Mesenteric fat pad (tissue), 1 donor: Measurements from ENCODE around the gene UPP1. TPM values are rescaled to one million over a fixed set of nuclear protein-coding genes. Genes with fewer than 3 reads are reported as not detected.
"Not testable (repeated sequence)": the region's sequence is repeated elsewhere in the genome, so short reads cannot be mapped to it uniquely, and the experiment has no call there.

Source experiments
- DNase-seq: peaks from one replicate; pipeline ENCODE4 v3.0.0-alpha.2; 2020; ENCODE audit warnings: low spot score
- long read RNA-seq: library from polyadenylated mRNA; unstranded; transcript quantifications from one replicate; pipeline ENCODE4 v2.0.0, GENCODE V29; 2020
- total RNA-seq: library from RNA; stranded (reverse); fragmentation: NEBNext Ultra II Directional; extraction: Animal tissue kit (Norgen Biotek cat#: 25700); gene quantifications from one replicate; pipeline ENCODE4 v1.2.1, GENCODE V29; 2021
- donor health status: DM: yes; HTN: yes; CAD: no.

The UPP1 gene
- 68.9 TPM for total RNA-seq
- long read RNA-seq, transcript UPP1-203 (9 exons, 1,375 nt): major isoform, 22 of 72 reads
- long read RNA-seq, transcript UPP1-202 (6 exons, 955 nt): minor isoform, 10 of 72 reads
- long read RNA-seq, transcript UPP1-212 (3 exons, 2,782 nt): minor isoform, 6 of 72 reads
- long read RNA-seq, partial matches to known transcripts: 10 of 72 reads
- long read RNA-seq, other reads (novel, unspliced or antisense): 21 of 72 reads

DNA sequence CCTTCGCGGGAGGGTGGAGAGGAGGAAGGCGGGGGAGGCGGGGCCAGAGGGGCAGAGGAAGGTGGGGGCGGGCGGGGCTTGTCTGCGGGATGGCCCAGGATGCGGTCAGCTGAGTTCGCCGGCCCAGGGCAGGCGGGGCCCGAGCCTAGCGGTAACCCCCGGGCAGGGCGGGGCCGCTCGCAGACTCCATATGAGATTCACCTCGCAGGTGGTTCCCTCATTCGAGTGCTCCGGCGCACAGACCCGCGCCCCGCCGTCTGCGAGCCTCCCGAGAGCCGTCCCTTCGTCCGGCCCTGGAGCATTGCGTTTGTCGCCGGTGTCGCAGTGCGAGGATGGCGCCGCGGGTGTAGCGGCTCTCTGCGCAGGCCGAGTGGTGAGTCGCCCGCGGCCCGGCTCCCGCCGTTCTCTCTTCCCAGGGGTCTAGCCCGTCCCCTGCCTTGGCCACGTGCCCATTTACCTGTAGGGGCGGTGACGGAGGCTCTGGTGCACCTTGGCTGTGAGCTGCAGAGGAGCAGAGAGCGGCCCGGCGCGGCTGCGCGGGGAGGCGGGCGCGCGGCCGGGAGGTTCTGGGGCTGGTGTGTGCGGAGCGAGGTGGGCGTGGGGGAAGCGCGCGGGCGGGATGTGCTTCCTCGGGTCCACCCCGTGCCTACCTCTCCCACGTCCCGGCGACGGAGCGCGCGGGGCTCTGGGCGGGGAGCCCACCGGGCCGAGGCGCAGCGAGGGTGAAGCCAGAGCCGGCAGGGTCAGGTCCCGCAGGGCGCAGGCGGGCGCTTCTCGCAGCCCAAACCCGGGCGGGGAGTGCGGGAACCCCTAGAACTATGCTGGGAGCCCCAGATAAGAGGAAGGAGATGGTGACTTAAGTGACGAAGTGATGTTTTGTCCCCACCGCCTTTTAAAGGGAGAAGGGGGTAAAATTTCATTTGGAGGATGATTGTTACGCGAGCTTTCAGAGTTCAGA lies at the start of gene UPP1:
Gene UPP1 (plus strand): TSS at position 220 of the 958 bp plus-strand sequence. CDS start 5,519 bp downstream, outside the sequence.
- no peak for DNase-seq

GRCh38 chr7:48040944-48041652 lies 48.0 kb upstream of the UPP1 start:
- no peak for DNase-seq

DNA sequence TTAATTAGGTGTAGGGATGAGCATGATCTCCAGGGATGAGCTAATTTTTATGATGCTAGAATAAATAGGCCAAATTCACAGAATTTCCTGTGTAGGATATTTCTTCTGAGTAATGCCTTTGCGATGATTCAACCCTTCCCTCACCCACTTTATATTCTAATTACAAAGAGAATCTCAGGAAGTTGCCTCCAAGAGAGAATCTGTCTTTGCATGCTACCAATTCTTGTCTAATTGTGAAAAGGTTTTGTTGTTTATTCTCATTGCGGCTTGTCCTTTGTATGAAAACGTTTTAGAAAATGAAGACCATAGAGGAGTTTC lies 47.5 kb upstream of the UPP1 start:
- no peak for DNase-seq

DNA sequence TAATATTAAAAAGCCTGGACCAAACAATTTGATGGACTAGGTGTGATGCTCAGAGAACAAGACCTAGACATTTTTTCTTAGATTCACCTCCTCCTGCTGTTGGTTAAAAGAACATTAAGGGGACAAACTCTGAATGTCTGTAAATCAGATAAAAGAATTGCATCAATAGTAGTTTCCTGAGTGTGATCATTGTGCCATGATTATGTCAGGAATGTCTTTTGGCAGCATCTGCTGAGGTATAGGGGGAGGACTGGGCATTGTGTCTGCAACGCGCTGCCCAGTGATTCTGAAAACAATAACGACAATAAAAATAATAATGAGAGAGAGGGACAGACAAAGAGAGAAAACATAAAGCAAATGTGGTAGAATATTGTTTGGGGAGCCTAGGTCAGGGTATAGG lies 46.8 kb upstream of the UPP1 start:
- no peak for DNase-seq

DNA sequence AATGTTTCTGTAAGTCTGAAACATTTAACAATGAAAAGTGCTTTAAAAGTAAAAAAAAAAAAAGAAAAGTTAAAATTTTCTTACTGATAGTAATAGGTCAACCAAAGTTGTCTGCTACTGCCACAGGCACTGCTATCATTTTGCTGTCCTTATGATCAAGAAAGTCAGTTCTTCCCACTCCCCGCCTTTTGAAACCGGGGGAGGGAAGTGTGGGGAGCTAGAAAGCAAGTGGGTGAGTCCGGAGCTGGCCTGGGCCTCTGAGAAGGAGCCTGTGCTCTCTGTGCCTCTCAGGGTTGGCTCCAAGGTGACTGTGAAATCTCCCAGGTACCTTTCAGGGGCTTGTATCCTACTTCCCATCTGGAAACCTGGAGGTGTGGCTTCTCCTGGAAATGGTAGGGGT lies 46.4 kb upstream of the UPP1 start:
- DNase-seq: no peak

- no peak for DNase-seq
Measured at GRCh38 chr7:48045195-48045765, 43.8 kb upstream of the UPP1 start.

- no peak for DNase-seq
Measured at GRCh38 chr7:48046458-48046857, 42.6 kb upstream of the UPP1 start.

DNA sequence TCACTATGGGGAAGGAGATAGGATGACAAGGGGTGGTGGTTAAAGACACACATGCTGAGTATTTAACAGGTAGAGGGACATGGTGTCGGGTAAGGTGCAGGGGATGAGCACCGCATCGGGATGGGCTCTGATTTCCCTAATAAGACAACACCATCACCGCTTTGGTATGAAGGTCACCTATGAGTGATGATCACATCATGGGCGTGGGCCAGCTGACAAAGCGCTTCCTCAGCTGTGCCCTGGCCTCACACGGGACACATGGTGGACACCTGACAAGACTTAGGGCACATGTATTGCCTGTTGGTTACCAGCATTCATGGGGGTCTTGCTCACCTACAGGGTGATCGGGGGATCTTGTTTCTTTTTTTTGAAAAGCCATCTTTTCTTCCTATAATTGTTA lies 41.0 kb upstream of the UPP1 start:
- DNase-seq: no peak

GRCh38 chr7:48049850-48050249 lies 39.2 kb upstream of the UPP1 start:
- no peak for DNase-seq

DNA sequence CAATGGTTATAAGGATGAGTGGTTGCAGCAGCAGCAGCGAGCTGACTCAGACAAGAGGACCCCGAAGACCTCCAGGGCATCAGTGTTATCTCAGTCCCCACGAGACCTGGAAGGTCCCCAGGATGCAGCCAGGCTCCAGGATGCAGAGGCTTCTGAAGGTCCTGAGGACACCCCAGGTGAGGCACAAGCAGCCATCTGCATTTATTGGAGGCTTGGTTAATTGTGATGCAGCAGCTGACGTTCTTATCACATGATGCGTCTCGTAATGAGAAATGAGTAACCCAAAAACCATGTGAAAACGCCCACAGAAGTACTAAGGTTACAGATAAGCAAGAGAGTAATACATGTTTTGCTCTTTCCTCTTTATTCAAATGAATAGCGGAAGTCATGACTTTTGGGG lies 36.3 kb upstream of the UPP1 start:
- DNase-seq: no peak

DNA sequence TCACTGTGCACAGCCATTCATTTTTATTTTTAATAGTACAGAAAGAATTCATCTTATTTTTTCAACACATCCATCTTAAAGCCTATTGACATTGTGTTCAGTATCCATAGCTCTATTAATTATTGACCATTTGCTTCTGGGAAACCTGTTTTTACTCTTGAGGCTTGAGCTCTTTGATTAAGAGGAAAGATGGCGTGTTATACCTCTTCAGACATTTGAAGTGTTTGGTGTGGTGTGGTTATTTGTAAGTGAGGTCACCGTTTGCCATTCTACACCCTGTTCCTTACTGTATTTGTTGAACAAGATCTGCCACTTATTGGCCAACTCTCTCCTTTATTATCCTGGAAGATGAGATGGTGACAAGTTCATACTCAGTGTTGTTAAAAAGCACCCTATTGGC lies 35.3 kb upstream of the UPP1 start:
- no peak for DNase-seq

DNA sequence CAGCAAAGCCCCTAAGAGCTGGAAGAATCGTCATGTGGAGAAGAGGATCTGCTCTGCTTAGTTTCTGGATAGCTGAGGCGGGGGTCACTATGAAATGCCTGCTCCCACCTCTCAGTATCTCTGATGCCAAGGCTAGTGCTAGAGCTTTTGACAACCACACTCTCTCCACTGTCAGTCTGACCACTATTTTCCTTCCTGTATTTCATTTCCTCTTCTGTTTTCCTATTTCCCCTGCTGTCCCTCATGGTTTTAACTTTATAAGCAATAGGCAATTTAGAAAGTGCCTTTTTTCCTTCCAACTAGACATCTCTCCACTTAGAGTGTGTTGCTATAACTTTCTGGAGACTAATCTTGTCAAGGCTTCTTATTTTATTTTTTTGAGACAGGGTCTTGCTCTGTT lies 30.1 kb upstream of the UPP1 start:
- DNase-seq: no peak

GRCh38 chr7:48059706-48060105 lies 29.4 kb upstream of the UPP1 start:
- DNase-seq: no peak

DNA sequence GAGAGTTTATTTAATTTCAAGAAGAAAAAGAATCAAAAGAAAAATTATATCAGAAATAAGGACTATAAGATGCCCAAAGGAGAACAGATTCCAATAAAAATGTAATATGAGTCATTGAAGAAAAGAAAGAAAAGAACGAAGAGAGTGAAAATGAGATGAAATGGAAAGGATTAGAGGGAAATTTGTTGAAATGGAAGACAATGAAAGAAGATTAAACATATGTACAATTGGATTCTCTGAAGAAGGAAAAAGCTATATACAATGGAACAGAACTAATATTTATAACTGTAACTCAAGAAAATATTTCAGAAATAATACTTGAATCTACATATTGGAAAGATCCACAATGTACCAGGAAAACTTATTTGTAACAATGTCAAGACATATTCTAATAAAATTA lies 25.1 kb upstream of the UPP1 start:
- DNase-seq: no peak

GRCh38 chr7:48067475-48067874 lies 21.6 kb upstream of the UPP1 start:
- no peak for DNase-seq

DNA sequence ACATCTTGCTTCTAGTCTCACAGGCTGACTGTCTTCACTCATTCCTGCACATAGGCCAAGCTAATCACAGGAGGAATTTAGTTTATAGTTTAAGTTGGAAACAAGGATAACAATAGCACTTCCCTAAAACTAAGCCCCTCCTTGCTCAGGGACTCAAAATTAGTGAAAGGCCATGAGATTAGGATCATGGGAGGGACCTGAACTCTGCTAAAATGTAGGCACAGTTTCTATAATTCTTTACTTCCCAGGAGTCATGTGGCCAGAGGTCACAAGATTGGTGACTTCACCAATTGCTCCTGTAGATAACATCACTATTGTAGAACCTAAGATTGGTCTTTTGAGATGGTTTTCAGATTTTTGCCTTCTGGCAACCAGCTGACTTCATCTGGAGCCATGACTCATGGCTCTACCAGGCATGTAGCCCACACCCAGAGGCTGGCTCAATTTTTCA lies 14.8 kb upstream of the UPP1 start:
- no peak for DNase-seq

DNA sequence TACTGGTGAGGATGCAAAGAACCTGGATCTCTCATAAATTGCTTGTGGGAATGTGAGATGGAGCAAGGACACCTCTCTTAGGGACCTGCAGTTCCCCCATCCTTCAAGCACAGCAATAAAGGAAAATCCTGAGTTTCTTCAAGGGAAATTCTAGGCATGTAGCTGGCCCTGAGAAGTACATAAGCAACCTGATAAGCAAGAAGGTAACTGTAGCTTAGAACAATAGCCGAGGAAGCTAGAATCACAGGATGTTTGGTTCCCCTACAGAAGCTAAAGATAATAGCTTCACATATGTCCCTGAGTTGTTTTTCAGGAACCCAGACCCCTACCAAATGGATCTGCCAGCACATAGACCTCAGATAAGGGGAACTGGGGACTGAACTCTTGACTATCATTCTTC lies 11.6 kb upstream of the UPP1 start:
- DNase-seq: no peak

DNA sequence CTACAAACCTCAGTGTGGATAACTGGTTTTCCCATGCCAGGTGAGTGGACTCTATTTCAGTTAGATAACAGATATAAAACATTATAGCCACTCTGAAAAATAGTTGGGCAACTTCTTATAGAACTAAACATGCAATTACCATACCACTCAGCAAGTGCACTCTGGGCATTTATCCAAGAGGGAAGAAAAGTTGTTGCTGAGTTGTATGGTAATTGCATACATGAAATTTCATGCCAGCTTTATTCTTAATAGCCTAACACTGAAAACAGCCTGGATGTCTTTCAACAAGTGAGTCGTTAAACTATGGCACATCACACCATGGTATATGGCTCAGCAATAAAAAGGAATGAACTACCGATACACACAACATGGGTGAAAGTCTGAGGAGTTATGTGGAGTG lies 10.6 kb upstream of the UPP1 start:
- DNase-seq: no peak

DNA sequence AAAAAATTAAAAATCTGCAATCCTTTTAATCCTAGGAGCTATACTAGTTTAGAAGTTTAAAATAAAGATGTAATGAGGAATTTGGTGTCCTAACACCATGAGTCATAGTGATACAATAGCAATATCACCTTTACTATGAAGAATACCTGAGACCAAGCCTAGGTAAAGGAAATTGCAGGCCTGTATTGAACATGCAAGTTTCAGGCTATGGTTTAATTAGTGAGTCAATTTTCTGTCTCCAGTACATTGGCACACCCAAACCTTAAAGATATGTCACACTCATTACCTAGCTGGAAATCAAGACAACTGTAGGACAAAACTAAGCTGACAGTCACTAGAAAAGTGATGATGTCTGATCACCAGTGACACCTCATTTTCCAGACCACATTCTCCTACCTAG lies 6.7 kb upstream of the UPP1 start:
- not testable (repeated sequence) for DNase-seq

DNA sequence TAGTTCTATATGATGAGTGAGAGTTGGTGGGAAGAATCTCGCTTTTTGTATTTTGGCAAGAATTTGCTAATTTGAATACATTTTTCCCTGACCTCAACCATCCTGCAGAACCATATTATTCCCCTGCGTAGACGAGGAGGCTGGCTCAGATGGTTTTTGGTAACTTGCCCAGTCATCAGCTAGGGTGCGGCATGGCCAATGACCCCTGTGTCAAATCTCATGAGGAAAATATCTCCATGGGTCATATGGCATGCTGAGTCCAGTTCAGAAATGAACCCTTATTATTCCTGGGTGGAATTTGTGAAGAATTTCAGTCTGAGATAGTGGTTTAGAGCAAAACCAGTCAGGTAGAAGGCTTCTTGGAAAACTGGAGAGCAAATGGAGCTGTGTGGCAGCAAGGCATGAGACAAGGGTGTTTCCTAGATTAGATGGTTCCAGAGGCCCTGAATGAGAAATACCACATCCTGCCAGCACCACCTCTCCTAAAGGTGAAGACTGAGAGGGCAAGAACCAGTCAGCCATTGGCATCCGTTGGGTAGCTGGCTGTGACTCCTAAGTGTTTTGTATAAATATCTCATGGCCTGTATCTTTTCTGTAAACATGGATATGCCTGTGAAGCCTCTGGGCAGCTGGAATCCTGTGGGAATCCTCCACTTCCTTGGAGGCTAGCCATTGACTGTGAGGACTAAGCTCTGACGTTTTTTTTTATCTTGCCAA lies 5.8 kb upstream of the UPP1 start:
- DNase-seq: no peak
